GM23338 (cell line): ENCODE results near the gene ANKRD23. TPM values are rescaled to one million over a fixed set of nuclear protein-coding genes. Genes with fewer than 3 reads are reported as not detected.

Source experiments
- ATAC-seq: fragments of 200-7000 bp; cut with Tn5 transposase; 3 replicates; pipeline ENCODE4 v1.9.1; 2020
- DNase-seq: peaks from one replicate; pipeline ENCODE4 v3.0.0-alpha.2; 2015; ENCODE audit warnings: low spot score
- H2AFZ ChIP-seq: fragments of 200-600 bp; sonication (generic); 2 replicates; pipeline ENCODE4 v1.8.0; 2016; ENCODE audit warnings: antibody characterized with exemption, mild to moderate bottlenecking, moderate library complexity
- H3F3A ChIP-seq: fragments of 200-600 bp; sonication (generic); replicated peaks from 2 replicates; pipeline ENCODE4 v1.8.0; 2017; ENCODE audit warnings: antibody characterized with exemption, mixed run types, low read depth
- H3K27ac ChIP-seq: fragments of 200-600 bp; sonication (generic); 2 replicates; pipeline ENCODE4 v1.6.1; 2016; ENCODE audit warnings: low read depth
- H3K27me3 ChIP-seq: fragments of 200-600 bp; sonication (generic); 2 replicates; pipeline ENCODE4 v1.8.0; 2016; ENCODE audit warnings: mild to moderate bottlenecking, mixed run types, moderate library complexity; ENCODE audit not compliant: insufficient read depth
- H3K36me3 ChIP-seq: fragments of 200-600 bp; sonication (generic); 2 replicates; pipeline ENCODE4 v1.8.0; 2016; ENCODE audit warnings: mild to moderate bottlenecking; ENCODE audit not compliant: insufficient read depth
- H3K4me1 ChIP-seq: fragments of 200-600 bp; sonication (generic); 2 replicates; pipeline ENCODE4 v1.8.0; 2016; ENCODE audit warnings: mild to moderate bottlenecking, moderate library complexity; ENCODE audit not compliant: insufficient read depth
- H3K4me2 ChIP-seq: fragments of 200-600 bp; sonication (generic); 2 replicates; pipeline ENCODE4 v1.7.1; 2017; ENCODE audit warnings: mixed run types
- H3K4me3 ChIP-seq: fragments of 200-600 bp; sonication (generic); 2 replicates; pipeline ENCODE4 v1.6.1; 2016; ENCODE audit warnings: mixed run types
- H3K79me2 ChIP-seq: fragments of 200-600 bp; sonication (generic); replicated peaks from 2 replicates; pipeline ENCODE4 v1.8.0; 2017; ENCODE audit warnings: mild to moderate bottlenecking; ENCODE audit not compliant: insufficient read depth
- H3K9me2 ChIP-seq: fragments of 200-600 bp; sonication (generic); 2 replicates; pipeline ENCODE4 v1.8.0; 2017; ENCODE audit not compliant: insufficient read depth
- H4K20me1 ChIP-seq: fragments of 200-600 bp; sonication (generic); replicated peaks from 2 replicates; pipeline ENCODE4 v1.8.0; 2017; ENCODE audit warnings: mild to moderate bottlenecking; ENCODE audit not compliant: insufficient read depth
- H3K27ac Mint-ChIP-seq: 2 replicates; pipeline ENCODE4 v1.8.0; 2020; ENCODE audit warnings: inconsistent platforms, mild to moderate bottlenecking, moderate library complexity, mixed read lengths
- H3K27me3 Mint-ChIP-seq: 3 replicates; pipeline ENCODE4 v1.8.0; 2022; ENCODE audit warnings: low read depth, mild to moderate bottlenecking, moderate library complexity, mixed read lengths, inconsistent platforms; ENCODE audit not compliant: insufficient read depth, poor library complexity
- H3K36me3 Mint-ChIP-seq: 3 replicates; pipeline ENCODE4 v1.8.0; 2021; ENCODE audit warnings: low read depth, mild to moderate bottlenecking, inconsistent platforms, moderate library complexity, mixed read lengths
- H3K4me1 Mint-ChIP-seq: 3 replicates; pipeline ENCODE4 v1.8.0; 2020; ENCODE audit warnings: mild to moderate bottlenecking, inconsistent platforms, mixed read lengths
- H3K4me3 Mint-ChIP-seq: 3 replicates; pipeline ENCODE4 v1.8.0; 2021; ENCODE audit warnings: moderate library complexity, mild to moderate bottlenecking, inconsistent platforms, mixed read lengths
- H3K9me3 Mint-ChIP-seq: 3 replicates; pipeline ENCODE4 v1.8.0; 2020; ENCODE audit warnings: moderate library complexity, mild to moderate bottlenecking, inconsistent platforms, mixed read lengths
- CTCF ChIP-seq, 2 experiments: fragments of 200-600 bp in 1 of 2; sonication (generic) in 1 of 2; conservative IDR thresholded peaks; 2 replicates each; pipeline versions ENCODE4 v1.5.1 to v1.6.1; 2016 to 2017; ENCODE audit warnings: antibody characterized with exemption in 2 of 2, low read depth in 2 of 2, mild to moderate bottlenecking in 2 of 2, moderate library complexity in 1 of 2
- ETS1 ChIP-seq: IDR thresholded peaks from 2 replicates; pipeline ENCODE4 v1.6.1; 2016; ENCODE audit warnings: antibody characterized with exemption
- EZH2 ChIP-seq: fragments of 200-600 bp; sonication (generic); IDR thresholded peaks from one replicate; pipeline ENCODE4 v1.8.0; 2017; ENCODE audit warnings: antibody characterized with exemption, mild to moderate bottlenecking, low read depth; ENCODE audit not compliant: unreplicated experiment
- JUNB ChIP-seq: IDR thresholded peaks from one replicate; pipeline ENCODE4 v1.6.1; 2016; ENCODE audit warnings: antibody characterized with exemption; ENCODE audit not compliant: unreplicated experiment
- NANOG ChIP-seq: IDR thresholded peaks from 2 replicates; pipeline ENCODE4 v1.6.1; 2016; ENCODE audit warnings: antibody characterized with exemption, borderline replicate concordance
- POLR2AphosphoS5 ChIP-seq: IDR thresholded peaks from 2 replicates; pipeline ENCODE4 v1.6.1; 2016; ENCODE audit warnings: antibody characterized with exemption, low read depth
- ZNF114 ChIP-seq: fragments of 250-450 bp; sonication (Bioruptor Pico); IDR thresholded peaks from 2 replicates; pipeline ENCODE4 v1.5.0; 2020; ENCODE audit warnings: mild to moderate bottlenecking, moderate library complexity
- polyA plus RNA-seq: library from polyadenylated mRNA; unstranded; fragments of >200 nt; fragmentation: Nextera tagmentation; extraction: Ambion mirVana; gene quantifications from 2 replicates; pipeline ENCODE4 v1.2.1, GENCODE V29; 2016
- total RNA-seq: library from RNA; depleted of rRNA; stranded (reverse); fragments of >200 nt; shearing (Covaris generic); gene quantifications from 2 replicates; pipeline ENCODE4 v1.2.3, GENCODE V29; 2014

Gene ANKRD23
- total and polyA plus RNA-seq, 2 experiments from 2014 or later, result 4.0 to 5.0 TPM

GRCh38 chr2:96804986-96805385, 38.8 kb downstream of the ANKRD23 start (continued):
- TF ChIP-seq CTCF (conservative IDR thresholded peaks at IDR 0.05; ENCODE audit: low read depth in 2 of 2), result no peak
- no peak for TF ChIP-seq ETS1
- TF ChIP-seq ZNF114 (CRISPR knock-in tag), result no peak
- no peak for TF ChIP-seq EZH2
- no peak for TF ChIP-seq POLR2AphosphoS5
- no peak for TF ChIP-seq NANOG
- TF ChIP-seq JUNB, result no peak

- DNase-seq (no peak), ATAC-seq (no peak)
- no peaks in the 10 kb centered on the region for H3K4me1 ChIP-seq
- H4K20me1 ChIP-seq, result no peaks in the 10 kb centered on the region
- Mint-ChIP-seq H3K9me3 (peaks cover 6% of the 10 kb centered on the region; the same call in 1 of the 3 replicates), H3K4me1 (no peaks in the 10 kb centered on the region), H3K36me3 (peaks cover 9% of the 10 kb centered on the region; the same call in 2 of the 3 replicates), H3K4me3 (no peak overlapping the region), H3K27ac (no peak overlapping the region), H3K27me3 (peaks cover 2% of the 10 kb centered on the region)
- TF ChIP-seq CTCF (conservative IDR thresholded peaks at IDR 0.05; ENCODE audit: low read depth in 2 of 2), result no peak
- H3K36me3 ChIP-seq, result no peaks in the 10 kb centered on the region
- H2AFZ ChIP-seq, result no peak overlapping the region
- H3K27me3 ChIP-seq, result no peaks in the 10 kb centered on the region
- no peaks in the 10 kb centered on the region; the same call in 1 of the 2 replicates for H3F3A ChIP-seq
- no peaks in the 10 kb centered on the region for H3K79me2 ChIP-seq
- H3K9me2 ChIP-seq, result no peaks in the 10 kb centered on the region
- H3K4me2 ChIP-seq, result no peak overlapping the region
- H3K27ac ChIP-seq, result no peak overlapping the region
- H3K4me3 ChIP-seq, result no peak overlapping the region
Measured at GRCh38 chr2:96802721-96803120, 41.1 kb downstream of the ANKRD23 start.
